ENCODE data around the gene NDC1.

- TF ChIP-seq CTCF (IDR thresholded peaks at IDR 0.05): no peak
- TF ChIP-seq POLR2AphosphoS5 (IDR thresholded peaks at IDR 0.05; ENCODE audit: insufficient read depth in 1 of 2, low read depth in 1 of 2): no peak
- no peak for TF ChIP-seq POLR2A (IDR thresholded peaks at IDR 0.05)
Measured at GRCh38 chr1:53732912-53733317, 105.2 kb downstream of the NDC1 start.
